ENCODE results near the gene PI4K2B. TPM values are rescaled to one million over a fixed set of nuclear protein-coding genes. Genes with fewer than 3 reads are reported as not detected.
"Not testable (repeated sequence)": the region's sequence is repeated elsewhere in the genome, so short reads cannot be mapped to it uniquely, and the experiment has no call there.

PI4K2B gene
- total and polyA plus RNA-seq, 2 donors, result 20.4 to 24.0 TPM

GRCh38 chr4:25328463-25328862 is 94.6 kb downstream of the PI4K2B start:
- H3K4me3 ChIP-seq (ENCODE audit: low read length in 2 of 2); H3K27ac ChIP-seq (ENCODE audit: low read depth in 1 of 2, low read length in 1 of 2); DNase-seq (ENCODE audit: low read depth in 6 of 9, low spot score in 9 of 9); H3K9me3 ChIP-seq (ENCODE audit: control insufficient read depth in 2 of 2, insufficient read depth in 1 of 2, low read length in 1 of 2); H3K4me1 ChIP-seq (ENCODE audit: control insufficient read depth in 2 of 2, insufficient read depth in 2 of 2, low read length in 2 of 2); H3K27me3 ChIP-seq (ENCODE audit: control insufficient read depth in 2 of 2, insufficient read depth in 1 of 2, low read length in 1 of 2); H3K36me3 ChIP-seq (ENCODE audit: control insufficient read depth in 2 of 2, insufficient read depth in 2 of 2, low read length in 1 of 2): not testable (repeated sequence)
- WGBS, result 95% methylated on average over 3 of the region's 3 CpGs

Other genes with a start within 250 kb of the PI4K2B start
- 2.5 TPM for gene LGI2, start 203.1 kb upstream of the PI4K2B start, total RNA-seq
- gene LGI2, start 203.1 kb upstream of the PI4K2B start, polyA plus RNA-seq, result 2.1 TPM
- gene SEPSECS, start 73.6 kb upstream of the PI4K2B start, total RNA-seq, result 14.5 TPM
- gene SEPSECS, start 73.6 kb upstream of the PI4K2B start, polyA plus RNA-seq, result 15.8 TPM
- gene ZCCHC4, start 78.7 kb downstream of the PI4K2B start, total RNA-seq, result 9.2 TPM
- gene ZCCHC4, start 78.7 kb downstream of the PI4K2B start, polyA plus RNA-seq, result 7.6 TPM
- gene ANAPC4, start 143.2 kb downstream of the PI4K2B start, total RNA-seq, result 29.8 TPM
- gene ANAPC4, start 143.2 kb downstream of the PI4K2B start, polyA plus RNA-seq, result 60.3 TPM

All from thymus (tissue), 11 donors.